ENCODE measurements around the gene WIF1.

DNA sequence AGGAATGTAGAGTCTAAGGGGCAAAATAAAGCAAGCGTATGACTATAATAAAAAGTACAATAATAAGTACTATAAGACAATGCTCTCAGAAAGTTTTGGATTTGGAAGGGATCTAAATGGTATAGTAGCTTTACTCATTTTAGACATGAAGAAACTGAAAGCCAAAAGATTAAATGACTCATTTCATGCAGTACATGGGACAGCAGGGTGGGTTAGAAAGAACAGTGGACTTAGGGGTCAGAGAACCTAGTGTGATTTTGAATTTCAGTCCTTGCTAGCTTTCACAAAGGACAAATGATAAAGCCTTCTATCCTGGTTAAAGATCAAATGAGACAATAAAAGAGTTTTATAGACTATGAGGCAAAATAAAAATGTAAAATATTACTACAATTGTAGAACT, 41.5 kb upstream of the WIF1 start:
- TF ChIP-seq SMAD4 (CRISPR knock-in tag; IDR thresholded peaks at IDR 0.05): no peak
- TF ChIP-seq, protein P1, sequence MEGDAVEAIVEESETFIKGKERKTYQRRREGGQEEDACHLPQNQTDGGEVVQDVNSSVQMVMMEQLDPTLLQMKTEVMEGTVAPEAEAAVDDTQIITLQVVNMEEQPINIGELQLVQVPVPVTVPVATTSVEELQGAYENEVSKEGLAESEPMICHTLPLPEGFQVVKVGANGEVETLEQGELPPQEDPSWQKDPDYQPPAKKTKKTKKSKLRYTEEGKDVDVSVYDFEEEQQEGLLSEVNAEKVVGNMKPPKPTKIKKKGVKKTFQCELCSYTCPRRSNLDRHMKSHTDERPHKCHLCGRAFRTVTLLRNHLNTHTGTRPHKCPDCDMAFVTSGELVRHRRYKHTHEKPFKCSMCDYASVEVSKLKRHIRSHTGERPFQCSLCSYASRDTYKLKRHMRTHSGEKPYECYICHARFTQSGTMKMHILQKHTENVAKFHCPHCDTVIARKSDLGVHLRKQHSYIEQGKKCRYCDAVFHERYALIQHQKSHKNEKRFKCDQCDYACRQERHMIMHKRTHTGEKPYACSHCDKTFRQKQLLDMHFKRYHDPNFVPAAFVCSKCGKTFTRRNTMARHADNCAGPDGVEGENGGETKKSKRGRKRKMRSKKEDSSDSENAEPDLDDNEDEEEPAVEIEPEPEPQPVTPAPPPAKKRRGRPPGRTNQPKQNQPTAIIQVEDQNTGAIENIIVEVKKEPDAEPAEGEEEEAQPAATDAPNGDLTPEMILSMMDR (IDR thresholded peaks at IDR 0.05): no peak
- TF ChIP-seq NR3C1 (CRISPR knock-in tag; conservative IDR thresholded peaks at IDR 0.05; ENCODE audit: low read depth): no peak
- TF ChIP-seq, protein P2, sequence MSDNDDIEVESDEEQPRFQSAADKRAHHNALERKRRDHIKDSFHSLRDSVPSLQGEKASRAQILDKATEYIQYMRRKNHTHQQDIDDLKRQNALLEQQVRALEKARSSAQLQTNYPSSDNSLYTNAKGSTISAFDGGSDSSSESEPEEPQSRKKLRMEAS (CRISPR knock-in tag; IDR thresholded peaks at IDR 0.05): no peak

Data from WTC11 (cell line).